RCC 7860 (cell line): Measurements from ENCODE around the gene MPZL1.

ENCODE experiments used
- DNase-seq: peaks from one replicate; pipeline ENCODE4 v3.0.0-alpha.2; 2015; ENCODE audit warnings: low spot score
- FAIRE-seq: peaks from 2 replicates; lab custom pipeline; 2012; peaks lifted over from hg19 to GRCh38; lab: Jason Lieb, UNC

The MPZL1 gene

DNA sequence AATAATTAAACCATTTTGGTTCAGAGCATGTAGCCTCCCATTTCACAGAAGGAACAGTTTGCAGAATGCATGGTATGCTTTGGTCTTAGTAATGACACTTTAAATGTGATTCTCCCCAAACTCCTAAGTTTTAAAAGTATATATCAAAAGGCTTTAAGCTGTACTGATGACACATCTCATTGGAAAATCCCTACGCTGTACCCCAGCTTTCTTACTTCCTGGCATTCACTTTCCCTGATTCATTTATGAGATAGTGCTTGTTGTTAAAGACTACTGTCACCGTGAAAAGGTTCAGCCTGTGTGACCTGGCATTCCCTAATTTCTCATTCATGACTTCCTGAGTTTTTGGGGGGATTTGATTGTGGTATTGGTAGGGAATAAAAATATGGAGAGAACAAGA is 53.4 kb downstream of the MPZL1 start:
- FAIRE-seq (no peak), DNase-seq (no peak)

DNA sequence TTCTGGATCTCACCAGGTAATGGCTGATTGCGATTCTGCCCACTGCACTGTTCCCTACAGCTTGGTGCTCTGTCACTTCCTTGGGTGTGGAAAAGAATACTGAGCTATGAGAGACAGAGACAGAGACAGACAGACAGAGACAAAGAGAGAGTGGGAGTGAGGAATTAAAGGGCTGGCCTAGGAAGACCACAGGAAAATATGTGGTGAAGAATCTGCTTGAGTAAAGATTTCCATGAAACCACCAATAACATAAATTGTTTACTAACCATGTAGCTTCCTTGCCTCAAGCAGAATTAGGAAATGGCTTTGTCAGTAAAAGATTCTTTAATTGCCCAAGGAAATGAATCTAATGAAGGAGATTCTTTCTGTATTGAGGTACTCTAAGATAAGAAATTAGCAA is 54.4 kb downstream of the MPZL1 start:
- FAIRE-seq (no peak), DNase-seq (no peak)

DNA sequence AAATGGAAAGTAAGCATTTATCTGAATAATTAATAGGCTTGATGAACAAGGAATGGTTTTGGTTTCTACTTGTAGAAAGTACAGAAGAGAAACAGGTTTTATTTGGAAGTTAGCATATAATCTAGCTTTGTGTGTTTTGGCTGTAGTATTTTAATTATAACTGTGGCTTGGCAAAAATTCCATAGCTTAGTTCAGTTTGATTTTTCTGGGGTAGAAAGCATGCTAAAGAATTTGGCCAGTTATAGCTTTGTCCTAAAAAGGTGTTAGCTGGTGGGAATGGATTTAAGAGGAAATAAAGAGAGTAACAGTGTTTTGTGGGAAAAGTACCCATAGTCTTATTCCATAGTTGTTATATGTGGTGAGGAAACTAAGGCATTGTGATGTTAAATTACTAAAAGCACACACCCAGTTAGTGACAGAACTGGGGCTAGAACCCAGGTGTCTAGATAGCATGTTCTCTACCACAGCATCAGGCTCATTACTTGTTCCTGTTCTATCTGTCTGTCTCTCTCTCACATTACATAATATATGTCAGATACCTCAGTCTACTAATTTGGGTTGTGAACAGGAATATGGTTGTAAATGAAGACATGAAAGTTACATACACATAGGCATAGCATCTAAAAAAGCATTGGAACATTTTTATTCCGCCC is 55.0 kb downstream of the MPZL1 start:
- FAIRE-seq, result no peak
- DNase-seq, result no peak

DNA sequence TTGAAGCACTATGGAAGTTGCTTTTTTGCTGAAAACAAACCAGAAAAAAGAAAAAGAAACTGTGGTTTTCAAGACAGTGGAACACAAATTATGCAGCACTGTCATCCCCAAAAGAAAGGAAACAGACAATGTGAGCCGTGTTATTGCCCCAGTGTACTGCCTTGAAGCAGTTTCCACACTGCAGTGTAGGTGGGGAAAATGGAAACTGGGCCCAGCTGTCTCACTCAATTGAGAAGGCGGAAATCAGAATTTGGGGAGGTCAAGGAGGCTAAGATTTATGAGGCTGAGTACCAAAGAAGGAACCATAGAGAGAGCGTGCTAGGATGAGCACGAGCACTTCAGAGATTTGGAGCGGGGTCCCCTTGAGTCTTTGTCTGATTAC is 55.5 kb downstream of the MPZL1 start:
- DNase-seq (no peak), FAIRE-seq (no peak)

DNA sequence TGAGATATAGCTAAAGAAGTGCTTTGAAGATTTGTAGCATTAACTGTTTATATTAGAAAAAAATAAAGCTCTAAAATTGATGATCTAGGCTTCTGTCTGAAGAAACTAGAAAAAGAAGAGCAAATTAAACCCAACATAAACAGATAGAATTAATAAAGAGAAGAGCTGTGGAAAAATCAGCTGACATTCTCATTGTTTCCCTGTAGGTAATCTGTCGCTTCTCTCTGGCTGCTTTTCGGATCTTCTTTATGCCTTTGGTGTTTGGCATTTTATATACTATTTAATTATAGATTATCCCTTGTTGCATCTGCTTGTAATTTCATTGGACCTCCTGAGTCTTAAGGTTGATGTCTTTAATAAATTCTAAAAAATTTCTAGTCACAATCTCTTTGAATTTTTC is 59.8 kb downstream of the MPZL1 start:
- DNase-seq, result no peak
- no peak for FAIRE-seq

DNA sequence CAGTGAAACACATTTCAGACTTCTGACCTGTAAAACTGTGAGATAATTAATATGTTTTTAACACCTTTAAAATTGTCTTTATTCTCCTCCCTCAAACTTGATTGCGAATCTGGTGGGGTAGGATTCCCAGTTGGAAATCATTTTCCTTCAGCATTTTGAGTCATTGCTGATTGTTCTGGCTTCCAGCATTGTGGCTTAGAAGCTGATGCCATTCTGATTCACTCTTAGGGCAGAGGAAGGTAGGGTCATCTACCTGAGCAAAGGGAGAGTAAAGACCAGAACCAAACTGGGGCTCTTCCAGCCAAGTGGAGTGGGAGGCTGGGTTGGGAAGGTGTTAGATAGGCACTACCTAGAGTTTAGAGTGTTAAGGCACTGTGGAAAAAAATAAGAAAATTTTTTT is 61.2 kb downstream of the MPZL1 start:
- FAIRE-seq (no peak), DNase-seq (no peak)

DNA sequence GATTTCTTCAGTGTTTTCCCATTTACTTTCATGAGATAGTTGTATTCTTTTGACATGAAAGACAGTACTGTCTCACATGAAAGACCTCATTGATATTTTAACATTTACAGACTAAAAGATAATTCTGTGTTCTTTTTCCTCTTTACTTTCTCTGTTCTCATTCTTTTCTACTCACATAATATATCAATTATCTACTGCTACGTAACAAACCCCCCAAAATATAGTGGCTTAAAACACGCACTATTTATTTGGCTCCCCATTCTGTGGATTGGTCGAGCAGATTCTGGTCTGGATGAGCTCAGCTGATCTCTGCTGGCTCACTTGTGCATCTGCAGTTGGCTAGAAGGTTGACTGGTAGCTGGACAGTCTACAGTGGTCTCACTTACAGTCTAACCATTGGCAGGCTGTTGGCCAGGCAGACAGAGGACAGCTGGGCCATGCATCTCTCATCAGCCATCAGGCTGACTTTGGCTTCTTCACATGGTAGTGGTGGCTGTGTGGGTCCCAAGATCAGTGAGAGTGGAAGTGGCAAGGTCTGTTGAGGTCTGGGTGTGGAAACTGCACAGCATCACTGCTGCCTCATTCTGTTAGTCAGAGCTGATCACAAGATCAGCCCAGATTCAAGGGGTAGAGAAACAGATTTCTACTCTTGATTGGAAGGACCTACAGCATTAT is 63.2 kb downstream of the MPZL1 start:
- DNase-seq (no peak), FAIRE-seq (no peak)

DNA sequence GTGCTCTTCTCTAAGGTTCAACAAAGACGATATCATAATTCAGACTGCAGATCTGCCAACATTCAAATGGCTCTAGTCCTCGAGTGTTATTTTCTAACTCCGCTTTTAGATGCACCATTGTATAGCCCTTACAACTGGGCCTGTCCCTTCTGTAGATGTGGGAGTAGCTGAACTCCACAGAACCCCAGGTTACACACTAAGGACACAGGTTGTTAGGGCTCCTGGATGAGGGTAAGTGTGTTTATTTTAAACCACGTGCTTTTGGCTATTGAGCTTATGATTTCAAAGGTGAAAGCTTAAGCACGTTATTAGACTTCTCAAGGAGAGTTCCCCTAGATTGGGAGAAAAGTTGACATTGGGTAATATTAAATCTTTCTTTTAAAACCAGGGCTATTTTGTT is 64.7 kb downstream of the MPZL1 start:
- no peak for FAIRE-seq
- no peak for DNase-seq

DNA sequence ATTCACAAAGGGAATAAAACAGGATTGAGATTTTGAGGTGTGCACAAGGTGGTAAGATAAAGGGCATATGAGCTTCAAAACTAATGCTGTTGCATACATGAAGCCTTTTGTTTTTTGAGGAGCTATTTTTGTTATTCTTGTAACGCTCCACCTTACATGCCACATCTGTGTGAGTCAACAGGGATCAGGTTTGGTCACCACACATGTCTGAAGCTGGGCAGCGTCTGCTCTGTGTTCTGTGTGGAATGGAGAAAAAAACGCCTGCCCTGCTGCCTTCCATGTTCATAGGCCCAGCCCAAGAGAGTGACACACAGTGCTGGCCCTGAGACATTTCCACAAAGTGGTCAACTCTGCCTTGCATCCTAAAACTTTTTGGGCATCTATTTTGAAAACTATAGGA is 67.7 kb downstream of the MPZL1 start:
- DNase-seq (no peak), FAIRE-seq (no peak)

DNA sequence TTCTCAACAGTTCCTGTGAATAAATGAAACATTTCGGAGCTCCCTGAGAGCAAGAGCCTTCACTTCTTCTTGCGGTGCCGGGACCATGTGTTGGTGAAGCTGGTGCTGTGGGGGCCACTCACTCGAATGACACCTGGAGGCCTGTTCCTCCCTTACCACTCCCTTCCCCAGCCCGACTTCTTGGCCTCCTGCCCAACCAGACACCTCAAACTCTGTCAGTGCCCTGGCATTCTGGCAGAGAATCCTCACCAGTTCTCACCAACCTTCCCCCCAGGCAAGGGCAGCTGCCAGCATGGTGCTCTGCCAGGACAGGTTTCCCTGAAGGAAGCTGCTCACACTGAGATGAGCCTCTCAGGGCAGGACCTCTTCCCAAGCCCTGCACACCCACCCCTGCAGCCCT is 68.3 kb downstream of the MPZL1 start:
- FAIRE-seq (no peak), DNase-seq (no peak)

DNA sequence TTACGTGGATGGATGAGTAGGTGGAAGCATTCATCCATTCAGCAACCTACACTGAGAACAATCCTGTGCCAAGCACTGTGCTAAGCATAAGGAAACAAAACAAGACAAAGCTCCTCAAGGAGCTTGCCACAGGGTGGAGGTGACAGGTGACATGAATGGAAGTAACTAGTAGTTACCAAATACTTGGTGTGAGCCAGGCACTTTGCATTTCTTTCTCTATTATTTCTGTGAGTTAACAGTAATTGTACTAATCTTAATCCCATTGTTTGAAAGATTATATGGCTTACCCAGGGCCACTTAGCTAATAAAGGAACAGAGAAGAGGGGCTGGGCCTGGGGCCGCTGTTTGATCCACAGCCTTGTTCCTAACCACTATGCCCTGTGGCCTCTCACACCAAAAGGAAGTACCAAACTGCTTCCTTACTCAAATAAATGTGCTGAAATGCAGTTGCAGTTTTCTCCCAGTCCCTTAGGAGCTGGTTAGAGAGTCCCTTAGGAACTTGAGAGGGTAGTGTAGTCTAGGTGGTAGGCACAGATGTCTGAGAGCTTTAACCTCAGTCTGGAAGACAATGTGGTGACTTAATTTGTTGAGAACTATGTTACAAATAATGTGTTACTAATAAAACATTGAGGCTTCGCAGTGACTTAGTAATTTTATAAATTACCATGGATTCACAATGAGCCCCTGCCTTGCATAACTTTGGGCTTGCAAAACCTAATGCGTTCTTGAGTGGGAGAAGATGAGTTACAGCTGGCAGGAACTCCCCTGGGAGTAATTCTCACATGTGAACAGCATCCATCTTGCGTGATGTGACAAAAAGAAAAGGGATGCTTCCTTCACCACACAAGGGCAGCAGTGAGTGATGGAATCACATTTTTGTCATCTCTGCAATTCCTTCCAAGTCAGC is 69.8 kb downstream of the MPZL1 start:
- DNase-seq (no peak), FAIRE-seq (no peak)

DNA sequence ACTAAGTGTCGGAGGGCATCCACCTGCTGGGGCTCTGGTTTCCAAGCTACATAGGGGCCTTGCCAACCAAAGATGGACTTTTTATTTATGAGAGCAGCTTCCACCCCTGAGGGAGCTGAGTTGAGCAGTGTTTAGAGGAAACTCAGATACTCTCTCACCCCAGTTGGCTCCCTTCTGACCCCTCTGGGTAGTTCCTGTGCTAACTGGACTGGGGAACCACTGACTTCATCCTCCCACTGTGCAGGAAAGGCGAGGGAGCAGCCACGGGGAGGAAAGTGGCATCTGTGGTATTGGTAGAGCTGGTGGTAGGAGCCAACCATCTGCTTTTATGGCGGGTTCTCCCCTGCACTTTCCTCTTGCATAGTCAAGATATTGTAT is 70.4 kb downstream of the MPZL1 start:
- FAIRE-seq, result no peak

DNA sequence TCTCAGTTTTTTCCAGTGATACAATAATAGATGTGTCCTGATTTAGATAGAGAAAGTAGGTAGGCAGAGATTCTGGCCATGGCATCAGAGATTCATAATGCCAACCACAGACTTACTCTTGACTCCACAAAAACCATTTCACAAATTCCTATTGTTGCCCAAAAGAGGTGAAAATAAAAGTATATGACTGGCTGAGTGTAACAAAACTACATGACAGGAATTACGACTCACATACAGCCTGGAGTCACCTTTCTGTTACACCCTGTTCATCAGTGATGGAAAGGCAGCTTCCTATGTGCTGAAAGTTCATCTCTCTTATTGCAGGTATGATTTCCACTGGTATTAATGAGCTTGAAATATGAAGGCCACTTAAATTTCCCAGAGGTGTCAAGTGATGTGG is 72.3 kb downstream of the MPZL1 start:
- DNase-seq, result no peak

More for the DNA sequence above, 70.4 kb downstream of the MPZL1 start:
- no peak for DNase-seq

DNA sequence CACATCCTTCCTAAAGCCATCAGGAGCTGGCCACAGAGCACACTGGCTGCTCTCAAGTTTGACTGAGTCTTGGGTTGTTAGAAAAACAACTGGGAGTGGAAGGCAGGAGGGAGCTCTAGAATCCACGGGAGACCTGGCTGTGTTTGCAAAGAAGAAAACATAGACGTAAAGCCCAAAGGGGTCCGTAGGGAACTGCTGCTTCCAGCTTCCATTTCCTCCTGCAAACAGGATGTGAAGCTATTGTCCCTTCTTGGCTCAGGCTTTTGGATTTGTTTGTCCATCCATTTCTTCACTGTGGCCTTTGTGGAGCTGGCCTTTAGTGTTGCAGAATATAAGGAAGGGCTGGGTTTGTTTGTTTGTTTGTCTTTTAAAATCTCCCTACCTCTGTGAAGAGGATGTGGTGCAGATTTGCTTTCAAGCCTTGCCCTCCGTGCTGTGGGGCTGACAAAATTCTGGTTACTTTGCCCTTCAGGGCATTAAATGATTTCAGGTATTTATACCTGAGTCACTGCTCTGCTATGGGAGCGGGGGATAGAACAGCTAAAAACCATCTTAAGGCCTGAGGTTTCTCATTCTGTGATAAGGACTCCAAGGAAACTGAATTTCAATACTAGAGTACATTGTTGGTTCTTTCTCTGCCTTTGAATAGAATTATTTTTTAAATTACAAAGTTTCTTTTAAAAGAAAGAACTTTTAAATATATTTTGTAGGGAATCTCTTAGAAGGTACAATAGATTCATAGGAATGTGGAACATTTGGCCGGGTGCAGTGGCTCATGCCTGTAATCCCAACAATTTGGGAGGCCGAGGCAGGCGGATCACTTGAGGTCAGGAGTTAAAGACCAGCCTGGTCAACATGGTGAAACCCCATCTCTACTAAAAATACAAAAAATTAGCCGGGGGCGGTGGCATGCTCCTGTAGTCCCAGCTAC is 74.3 kb downstream of the MPZL1 start:
- DNase-seq, result peak; percentile 36
- FAIRE-seq, result peak; percentile 18

More for the DNA sequence above, 72.3 kb downstream of the MPZL1 start:
- no peak for FAIRE-seq

DNA sequence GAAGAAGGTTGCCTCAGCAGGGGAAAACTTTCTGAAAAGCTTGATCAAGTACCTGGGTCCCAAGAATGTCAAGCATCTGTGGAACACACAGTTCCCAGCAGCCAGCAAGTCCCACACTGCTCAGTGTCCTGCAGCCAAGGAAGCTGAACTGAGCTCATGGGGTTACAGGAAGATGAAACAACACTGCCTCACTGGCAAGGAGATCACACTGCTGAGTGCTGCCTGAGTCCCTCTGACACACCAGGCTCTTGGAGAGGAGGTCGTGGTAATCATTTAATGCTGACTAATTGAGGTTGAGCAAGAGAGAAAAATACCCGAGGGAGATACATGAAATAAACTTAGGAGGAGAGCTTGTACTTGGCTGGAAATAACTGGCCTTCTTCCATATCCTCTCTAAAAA is 75.2 kb downstream of the MPZL1 start:
- peak; percentile 97 for DNase-seq

DNA sequence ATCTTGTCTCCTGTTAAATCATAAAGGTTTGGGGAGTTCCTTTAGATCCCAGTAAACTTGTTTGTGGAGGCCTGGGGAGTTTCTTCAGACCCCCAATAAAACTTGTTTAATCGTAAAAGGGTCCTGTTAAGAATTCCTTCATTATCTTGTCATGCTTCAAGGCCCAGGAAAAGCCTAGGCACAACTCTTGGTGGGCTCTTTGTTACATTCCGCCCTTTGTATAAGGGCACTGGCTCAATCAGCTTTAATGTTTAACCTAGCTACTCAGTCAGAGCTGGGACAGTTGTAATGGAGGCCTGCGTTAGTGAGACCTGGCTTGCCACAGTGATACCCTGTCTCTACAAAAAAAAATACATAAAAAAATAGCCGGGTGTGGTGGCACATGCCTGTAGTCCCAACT is 77.2 kb downstream of the MPZL1 start:
- peak; percentile 43 for DNase-seq
- FAIRE-seq, result peak; percentile 53

More for the DNA sequence above, 75.2 kb downstream of the MPZL1 start:
- peak; percentile 98 for FAIRE-seq

DNA sequence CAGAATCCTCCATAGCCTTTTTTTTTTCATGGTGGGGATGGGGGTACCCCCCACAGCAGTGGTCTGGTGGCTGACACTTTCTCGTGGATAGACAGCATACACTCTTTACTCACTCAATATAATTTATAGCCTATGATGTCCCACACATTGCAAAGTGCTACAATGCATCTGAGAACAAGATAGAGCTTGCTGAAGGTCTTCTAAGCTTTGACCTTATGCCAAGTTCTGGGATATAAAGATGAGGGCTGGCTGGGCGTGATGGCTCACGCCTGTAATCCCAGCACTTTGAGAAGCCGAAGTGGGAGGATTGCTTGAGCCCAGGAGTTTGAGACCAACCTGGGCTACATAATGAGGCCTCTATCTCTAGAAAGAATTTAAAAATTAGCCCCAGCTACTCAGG is 78.0 kb downstream of the MPZL1 start:
- DNase-seq (no peak), FAIRE-seq (no peak)

DNA sequence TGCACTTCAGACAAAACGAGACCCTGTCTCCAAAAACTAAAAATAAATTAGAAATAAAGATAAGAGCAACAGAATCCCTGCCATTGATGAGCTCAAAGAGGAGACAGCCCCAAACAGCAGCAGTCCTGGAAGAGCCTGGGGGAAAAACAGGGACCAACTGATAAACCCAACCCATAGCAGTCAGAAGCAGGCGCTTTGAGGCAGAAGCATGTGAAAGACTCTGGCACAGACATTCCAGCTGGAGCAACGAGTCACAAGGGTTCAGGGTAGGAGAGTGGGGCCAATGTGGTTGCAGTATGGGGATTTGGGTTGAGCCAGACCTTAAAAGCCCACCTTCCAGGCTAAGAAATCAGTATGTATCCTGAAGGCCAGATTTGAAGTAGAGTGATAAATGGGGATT is 78.5 kb downstream of the MPZL1 start:
- no peak for FAIRE-seq

DNA sequence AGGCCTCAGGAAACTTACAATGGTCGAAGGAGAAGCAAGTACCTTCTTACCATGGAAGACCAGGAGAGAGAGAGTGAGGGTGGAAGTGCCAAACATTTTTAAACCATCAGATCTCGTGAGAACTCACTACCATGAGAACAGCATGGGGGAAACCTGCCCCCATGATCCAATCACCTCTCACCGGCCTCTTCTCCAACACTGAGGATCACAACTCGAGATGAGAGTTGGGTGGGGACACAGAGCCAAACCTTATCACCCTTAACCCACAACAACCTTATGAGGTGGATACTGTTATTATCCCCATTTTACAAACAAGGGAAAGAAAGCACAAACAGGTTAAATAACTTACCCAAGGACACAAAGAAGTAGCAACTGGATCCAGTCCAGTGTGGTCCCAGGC is 80.5 kb downstream of the MPZL1 start:
- DNase-seq (no peak), FAIRE-seq (no peak)

More for the DNA sequence above, 78.5 kb downstream of the MPZL1 start:
- DNase-seq, result no peak

DNA sequence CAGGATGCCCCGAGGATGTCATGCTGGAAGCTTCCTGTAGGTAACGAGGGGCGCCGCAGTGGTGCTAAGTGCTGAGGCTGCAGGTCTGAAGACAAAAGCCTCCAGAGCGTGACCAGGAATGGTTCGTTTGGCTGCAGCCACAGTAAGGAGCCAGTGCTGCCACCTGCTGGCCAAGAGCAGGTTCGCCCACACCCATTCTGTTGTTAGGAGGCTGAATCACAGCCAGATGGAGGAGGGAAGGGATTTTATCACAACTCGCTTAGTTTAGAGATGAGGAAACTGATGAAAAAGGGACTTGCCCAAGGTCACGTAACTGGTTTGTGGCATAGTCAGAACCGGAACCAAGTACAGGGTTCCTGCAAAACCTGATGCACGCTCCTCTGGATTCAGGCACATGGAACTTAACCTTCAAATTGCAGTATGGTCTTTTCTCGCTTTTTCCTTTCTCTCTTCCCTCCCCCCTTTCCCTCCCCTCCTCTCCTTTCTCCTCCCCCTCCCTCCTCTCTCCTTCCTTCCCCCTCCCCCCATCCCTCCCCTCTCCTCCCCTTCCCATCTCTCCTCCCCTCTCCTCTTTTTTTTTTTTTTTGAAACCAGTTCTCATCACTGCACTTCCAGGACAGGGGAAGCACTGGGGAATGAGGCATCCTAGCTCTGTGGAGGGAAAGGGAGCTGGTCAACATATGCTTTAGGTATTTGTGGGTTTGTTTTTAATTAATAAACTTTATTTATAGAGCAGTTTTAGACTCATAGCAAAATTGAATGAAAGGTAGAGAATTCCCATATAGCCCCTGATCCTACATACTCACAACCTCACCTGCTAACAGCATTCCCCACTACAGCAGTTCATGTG is 81.8 kb downstream of the MPZL1 start:
- FAIRE-seq, result peak; percentile 82
- DNase-seq, result peak; percentile 94
